Measurements from ENCODE around the gene DNASE1L1. TPM values are rescaled to one million over a fixed set of nuclear protein-coding genes. Genes with fewer than 3 reads are reported as not detected.

DNASE1L1 gene, protein sequence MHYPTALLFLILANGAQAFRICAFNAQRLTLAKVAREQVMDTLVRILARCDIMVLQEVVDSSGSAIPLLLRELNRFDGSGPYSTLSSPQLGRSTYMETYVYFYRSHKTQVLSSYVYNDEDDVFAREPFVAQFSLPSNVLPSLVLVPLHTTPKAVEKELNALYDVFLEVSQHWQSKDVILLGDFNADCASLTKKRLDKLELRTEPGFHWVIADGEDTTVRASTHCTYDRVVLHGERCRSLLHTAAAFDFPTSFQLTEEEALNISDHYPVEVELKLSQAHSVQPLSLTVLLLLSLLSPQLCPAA
- 26.1 to 33.5 TPM (median 29.3 TPM) in 5 replicates for total RNA-seq (2022; extraction: Qiagen RNA extraction; ENCODE audit: low read depth)

DNA sequence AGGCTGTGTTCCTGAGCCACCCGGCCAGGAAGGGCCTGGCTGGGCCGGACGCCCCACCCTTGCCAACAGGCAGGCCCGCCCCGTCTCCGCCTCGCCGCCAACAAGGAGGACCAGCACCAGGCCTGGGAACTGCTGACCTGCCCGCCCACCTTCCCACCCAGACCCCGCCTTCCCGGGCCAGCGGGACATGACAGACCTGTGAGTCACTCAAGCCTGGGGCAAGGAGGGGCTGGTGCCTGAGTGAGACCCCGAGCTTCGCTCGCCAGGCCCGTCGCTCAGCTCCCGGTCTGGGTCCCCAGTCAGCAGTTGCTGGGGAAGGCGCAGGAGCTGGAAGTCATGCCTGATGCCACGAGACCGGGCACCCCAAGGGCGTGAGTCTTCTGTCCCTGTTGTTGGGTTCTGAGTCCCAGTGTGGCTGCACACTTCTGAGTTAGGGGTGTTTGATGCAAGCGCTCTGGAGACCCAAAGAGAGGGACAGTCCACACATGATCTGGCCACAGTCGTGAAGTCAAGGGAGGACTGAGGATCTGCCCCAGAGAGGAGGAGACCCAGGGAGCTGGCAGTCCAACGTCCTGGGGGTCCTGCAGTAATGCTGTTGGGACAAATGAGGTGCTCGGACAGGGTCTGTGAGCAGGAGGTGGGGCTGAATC, at the start of gene DNASE1L1:
Gene DNASE1L1 (minus strand): TSS at position 33 of the 650 bp plus-strand sequence. CDS start 3,686 bp downstream, outside the sequence.

DNA sequence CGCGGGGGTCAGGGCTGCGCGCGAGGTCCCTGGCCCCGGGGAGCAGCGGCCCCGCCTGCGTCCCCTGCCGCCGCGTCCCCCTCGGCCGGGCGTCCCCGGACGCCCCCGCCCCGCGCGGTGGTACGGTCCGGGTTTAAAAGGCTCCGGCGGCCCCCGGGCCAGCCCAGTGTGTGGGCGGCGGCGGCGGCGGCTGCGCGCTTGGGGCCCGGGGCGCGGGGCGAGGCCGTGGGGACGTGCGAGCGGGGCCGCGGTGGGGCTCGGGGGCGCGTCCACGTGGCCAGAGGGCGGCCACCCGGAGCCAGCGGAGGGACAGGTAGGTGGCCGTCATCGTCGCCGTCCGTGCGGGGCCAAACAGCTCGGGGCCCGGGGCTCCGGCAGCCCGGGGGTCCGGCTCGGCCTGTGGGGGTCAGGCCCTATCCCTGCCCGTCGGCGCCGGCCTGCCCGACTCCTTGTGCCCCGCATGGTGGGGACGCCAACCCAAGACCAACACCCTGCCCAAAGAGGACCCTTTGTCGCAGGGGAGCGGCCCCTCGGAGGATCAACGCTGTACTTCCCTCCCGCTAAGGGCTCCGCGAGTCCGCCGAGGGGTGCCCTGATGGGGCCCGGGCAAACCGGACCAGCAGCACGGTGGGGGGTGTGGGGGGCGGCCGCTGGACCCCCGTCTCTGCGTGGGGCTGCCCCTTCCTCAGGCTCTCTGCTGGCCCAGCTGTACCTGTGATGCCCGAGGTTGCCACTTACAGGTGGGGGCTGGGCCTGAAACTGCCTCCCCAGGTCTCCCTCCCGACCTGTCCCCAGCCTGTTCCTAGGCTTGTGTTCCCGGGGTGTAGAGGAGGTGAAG, 49.3 kb upstream of the DNASE1L1 start, which contains the start of gene PLXNA3:
Gene PLXNA3 (plus strand): TSS at position 166 of the 838 bp plus-strand sequence. CDS start 1,903 bp downstream, outside the sequence.

DNA sequence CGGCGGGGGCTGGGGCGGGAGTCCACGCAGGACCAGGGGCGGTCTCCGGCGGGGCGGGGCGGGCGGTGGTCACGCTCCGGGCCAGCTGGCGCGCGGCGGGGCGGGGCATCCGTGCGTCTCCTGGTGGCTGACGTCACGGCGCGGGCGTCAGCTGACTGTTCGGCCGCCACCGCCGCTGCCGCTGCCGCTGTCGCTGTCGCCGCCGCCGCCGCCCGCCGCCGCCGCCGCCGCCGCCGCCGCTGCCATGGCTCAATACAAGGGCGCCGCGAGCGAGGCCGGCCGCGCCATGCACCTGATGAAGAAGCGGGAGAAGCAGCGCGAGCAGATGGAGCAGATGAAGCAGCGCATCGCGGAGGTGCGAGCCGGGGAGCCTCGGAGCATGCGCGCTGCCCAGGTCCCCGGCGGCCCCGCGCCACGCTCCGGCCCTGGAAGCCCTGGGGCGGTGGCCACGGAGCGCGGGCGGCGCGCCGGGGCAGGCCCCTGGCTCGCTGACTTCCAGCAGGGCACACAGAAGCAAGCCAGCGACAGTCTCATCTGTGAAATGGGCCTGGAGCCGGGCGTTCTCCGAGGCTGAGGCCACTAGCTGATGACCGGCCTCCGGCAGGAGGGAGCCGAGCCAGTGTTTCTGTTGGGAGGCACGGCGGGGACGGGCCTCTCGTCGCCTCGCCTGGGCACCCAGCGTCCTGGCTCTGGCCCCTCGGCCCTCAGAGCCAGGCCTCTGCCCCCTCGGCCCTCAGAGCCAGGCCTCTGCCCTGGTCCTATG, 35.1 kb upstream of the DNASE1L1 start, which contains the start of gene FAM50A:
Gene FAM50A (plus strand): TSS at position 150 of the 763 bp plus-strand sequence. CDS start 95 bp downstream, at position 245.

DNA sequence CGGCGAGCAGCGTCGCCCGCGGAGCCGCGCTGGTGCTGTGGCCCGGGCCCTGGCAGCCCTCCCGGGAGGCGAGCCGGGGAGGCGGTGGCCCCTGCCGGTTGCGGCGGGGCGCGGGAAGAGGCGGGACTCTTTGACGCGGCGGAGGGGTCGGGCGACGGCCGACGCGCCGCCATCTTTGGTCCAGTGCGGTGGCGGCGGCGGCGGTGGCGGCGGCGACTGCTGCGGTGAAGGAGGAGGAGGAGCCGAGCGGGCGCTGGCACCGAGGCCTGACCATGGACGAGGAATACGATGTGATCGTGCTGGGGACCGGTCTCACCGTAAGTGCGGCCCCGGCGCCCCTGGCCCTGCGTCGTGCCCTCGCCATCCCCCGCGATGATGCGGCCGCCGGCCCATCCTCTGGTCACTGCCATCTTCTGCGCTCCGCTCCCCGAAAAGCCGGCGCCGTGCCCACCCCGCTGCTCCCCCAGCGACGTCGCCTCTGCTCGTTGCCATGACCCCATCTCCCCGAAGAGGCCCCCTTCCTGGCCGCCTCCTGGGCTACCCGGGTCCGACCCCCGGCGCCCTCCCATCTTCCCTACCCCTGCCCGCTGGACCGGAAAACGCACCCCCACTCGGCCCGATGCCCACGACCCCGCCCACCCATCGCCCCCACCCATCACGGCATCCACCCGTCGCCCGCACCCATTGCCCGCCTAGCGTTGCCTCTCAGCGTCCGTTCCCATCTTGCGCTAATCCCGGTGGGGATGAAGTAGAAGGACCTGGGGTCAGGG, 28.1 kb upstream of the DNASE1L1 start, which contains the start of gene GDI1:
Gene GDI1 (plus strand): TSS at position 172 of the 770 bp plus-strand sequence. CDS start 101 bp downstream, at position 273.

DNA sequence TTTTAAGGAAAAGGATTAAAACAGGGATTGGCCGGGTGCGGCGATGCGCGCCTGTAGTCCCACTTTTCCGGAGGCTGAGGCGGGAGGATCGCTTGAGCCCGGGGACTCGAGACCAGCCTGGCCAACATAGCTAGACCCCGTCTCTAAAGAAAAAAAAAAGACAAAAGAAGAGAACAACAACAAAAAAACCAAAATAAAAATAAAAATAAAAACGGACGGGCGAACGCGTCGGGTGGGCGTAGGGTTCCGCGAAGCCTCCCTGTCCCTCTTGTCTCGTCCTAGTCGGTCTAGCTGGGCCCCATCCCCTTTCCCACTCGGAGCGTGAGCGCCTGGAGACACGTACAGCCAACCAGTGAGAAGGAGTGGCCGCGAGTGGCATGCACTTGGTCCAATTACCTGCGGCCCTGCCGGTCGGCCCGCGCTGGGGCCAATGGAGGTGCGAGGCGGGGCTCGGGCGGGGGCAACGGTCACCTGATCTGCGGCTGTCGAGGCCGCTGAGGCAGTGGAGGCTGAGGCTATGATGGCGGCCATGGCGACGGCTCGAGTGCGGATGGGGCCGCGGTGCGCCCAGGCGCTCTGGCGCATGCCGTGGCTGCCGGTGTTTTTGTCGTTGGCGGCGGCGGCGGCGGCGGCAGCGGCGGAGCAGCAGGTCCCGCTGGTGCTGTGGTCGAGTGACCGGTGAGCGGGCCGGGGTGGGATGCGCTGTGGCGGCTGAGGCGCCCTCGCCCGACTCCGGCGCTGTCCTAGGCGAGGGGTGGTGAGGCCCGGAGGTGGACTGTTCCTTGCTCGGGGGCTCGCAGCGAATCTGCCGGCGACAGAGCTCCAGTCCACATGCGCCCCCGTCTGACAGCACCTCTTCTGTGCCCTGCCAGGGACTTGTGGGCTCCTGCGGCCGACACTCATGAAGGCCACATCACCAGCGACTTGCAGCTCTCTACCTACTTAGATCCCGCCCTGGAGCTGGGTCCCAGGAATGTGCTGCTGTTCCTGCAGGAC, 19.4 kb upstream of the DNASE1L1 start, which contains the start of gene ATP6AP1:
Gene ATP6AP1 (plus strand): TSS at position 502 of the 996 bp plus-strand sequence. CDS start 16 bp downstream, at position 518.

DNA sequence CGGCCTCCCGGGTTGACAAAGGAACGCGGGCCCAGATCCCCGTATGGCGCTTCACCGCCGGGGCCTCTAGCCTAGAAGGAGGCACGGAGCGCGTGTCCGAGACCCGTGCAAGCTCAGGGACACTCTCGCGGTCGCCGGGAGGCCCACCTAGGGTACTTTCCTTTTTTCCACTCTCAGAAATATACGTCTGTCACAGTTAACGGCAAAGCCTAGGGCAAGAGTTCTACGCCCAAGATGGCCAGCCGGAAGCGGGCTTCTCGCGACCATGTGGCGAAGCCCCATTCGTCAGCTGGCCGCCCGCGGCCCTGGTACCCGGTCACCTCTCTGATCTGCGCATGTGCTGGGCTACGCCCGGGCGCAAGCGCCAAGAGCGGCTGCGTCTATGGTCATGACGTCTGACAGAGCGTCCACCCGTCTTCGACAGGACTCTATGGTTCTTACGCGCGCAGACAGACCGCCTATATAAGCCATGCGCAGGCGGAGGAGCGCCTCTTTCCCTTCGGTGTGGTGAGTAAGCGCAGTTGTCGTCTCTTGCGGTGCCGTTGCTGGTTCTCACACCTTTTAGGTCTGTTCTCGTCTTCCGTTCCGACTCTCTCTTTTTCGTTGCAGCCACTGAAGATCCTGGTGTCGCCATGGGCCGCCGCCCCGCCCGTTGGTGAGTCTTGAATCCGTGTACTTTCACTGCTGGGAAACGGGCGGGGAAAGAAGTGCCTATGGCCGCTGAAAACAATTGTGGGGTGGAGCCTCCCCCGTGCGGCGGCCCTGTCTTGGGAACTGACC, 11.0 kb downstream of the DNASE1L1 start, which contains the start of gene RPL10:
Gene RPL10 (plus strand): TSS at position 490 of the 780 bp plus-strand sequence. CDS start 143 bp downstream, at position 633.

DNA sequence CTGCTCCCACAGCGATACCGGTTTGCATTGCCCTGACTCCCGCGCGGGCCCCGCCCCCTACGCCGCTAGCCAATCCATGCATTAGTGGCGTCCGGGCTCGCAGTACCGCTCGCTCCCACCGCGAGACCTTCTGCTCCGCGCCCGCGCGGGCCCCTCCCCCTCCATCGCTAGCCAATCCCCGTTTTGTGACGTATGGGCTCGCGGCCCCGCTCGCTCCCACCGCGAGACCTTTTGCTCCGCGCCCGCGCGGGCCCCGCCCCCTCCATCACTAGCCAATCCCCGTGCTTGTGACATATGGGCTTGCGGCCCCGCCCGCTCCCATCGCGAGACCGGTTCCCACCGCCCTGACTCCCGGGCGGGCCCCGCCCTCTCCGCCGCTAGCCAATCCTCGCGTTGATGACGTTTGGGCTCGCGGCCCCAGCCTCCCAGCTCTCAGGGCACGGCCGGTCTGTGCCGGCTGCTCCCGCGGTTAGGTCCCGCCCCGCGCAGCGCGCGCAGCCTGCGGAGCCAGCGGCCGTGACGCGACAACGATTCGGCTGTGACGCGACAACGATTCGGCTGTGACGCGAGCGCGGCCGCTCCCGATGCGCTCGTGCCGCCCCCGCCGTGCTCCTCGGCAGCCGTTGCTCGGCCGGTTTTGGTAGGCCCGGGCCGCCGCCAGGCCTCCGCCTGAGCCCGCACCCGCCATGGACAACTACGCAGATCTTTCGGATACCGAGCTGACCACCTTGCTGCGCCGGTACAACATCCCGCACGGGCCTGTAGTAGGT, 30.1 kb downstream of the DNASE1L1 start, which contains the start of gene EMD:
Gene EMD (plus strand): TSS at position 497 of the 770 bp plus-strand sequence. CDS start 190 bp downstream, at position 687.

DNA sequence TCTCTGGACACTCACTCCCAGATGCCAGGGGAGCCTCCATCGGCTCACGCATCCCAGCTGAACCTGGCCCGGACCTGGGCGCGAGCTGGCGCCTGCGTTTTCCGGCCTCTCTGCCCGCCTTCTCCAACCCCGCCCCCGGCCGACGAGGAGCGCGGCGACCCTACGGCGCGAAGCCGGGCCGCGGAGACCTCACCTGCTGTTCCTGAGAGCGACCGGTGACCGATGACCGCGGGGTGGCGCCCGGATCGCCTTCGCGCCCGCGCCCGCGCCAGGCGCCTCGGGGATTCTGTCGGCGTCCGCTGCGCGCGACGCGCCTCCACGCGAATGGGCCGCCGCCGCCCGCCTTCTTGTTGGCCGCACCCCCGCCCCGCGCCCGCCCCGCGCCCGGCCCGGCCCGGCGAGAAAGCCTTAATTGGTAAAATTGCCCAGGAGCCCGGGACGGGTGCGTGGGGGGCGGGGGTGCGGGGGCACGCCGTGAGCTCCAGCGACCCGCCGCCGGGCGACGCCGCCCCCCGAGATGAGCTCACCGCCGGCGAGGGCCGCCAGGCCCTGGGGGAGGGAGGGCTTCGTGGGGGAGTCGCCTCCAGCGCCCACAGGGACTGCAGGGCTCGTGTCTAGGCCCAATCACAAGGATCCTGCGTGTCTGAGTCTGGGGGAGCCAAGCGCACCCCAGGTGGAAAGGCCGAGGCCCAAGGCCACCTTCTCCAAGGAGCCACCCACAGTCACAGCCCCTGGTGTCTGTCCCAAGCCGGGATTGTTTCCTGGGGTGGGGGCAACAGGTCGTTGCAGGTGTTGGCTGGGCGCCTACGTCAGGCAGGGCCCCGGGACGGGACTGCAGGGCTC, 34.5 kb downstream of the DNASE1L1 start, which contains the start of gene FLNA:
Gene FLNA (minus strand): TSS at position 322 of the 843 bp plus-strand sequence. CDS start 3,389 bp downstream, outside the sequence.

Other genes starting within 250 kb of the DNASE1L1 start
- not detected in 5 replicates for gene OPN1MW, start 226.7 kb downstream of the DNASE1L1 start, total RNA-seq (2022; extraction: Qiagen RNA extraction; ENCODE audit: low read depth)
- not detected in 5 replicates for gene OPN1MW2, start 189.5 kb downstream of the DNASE1L1 start, total RNA-seq (2022; extraction: Qiagen RNA extraction; ENCODE audit: low read depth)
- gene OPN1MW3, start 151.7 kb downstream of the DNASE1L1 start, total RNA-seq (2022; extraction: Qiagen RNA extraction; ENCODE audit: low read depth) = not detected in 5 replicates
- gene TEX28, start 114.1 kb downstream of the DNASE1L1 start, total RNA-seq (2022; extraction: Qiagen RNA extraction; ENCODE audit: low read depth) = 0.09 TPM in 1 of 5 replicates, not detected in the others
- gene TKTL1, start 113.5 kb downstream of the DNASE1L1 start, total RNA-seq (2022; extraction: Qiagen RNA extraction; ENCODE audit: low read depth) = 0.10 to 0.19 TPM (median 0.17 TPM) in 3 of 5 replicates, not detected in the others
- gene FLNA, start 34.6 kb downstream of the DNASE1L1 start, total RNA-seq (2022; extraction: Qiagen RNA extraction; ENCODE audit: low read depth) = 1,320 to 1,681 TPM (median 1,555 TPM) in 5 replicates
- 115 to 162 TPM (median 151 TPM) in 5 replicates for gene EMD, start 30.0 kb downstream of the DNASE1L1 start, total RNA-seq (2022; extraction: Qiagen RNA extraction; ENCODE audit: low read depth)
- 5,224 to 6,204 TPM (median 5,426 TPM) in 5 replicates for gene RPL10, start 10.9 kb downstream of the DNASE1L1 start, total RNA-seq (2022; extraction: Qiagen RNA extraction; ENCODE audit: low read depth)
- 32.2 to 40.3 TPM (median 37.1 TPM) in 5 replicates for gene TAFAZZIN, start 2.3 kb upstream of the DNASE1L1 start, total RNA-seq (2022; extraction: Qiagen RNA extraction; ENCODE audit: low read depth)
- 81.6 to 108 TPM (median 104 TPM) in 5 replicates for gene ATP6AP1, start 19.4 kb upstream of the DNASE1L1 start, total RNA-seq (2022; extraction: Qiagen RNA extraction; ENCODE audit: low read depth)
- gene GDI1, start 27.9 kb upstream of the DNASE1L1 start, total RNA-seq (2022; extraction: Qiagen RNA extraction; ENCODE audit: low read depth) = 89.4 to 105 TPM (median 103 TPM) in 5 replicates
- gene FAM50A, start 34.9 kb upstream of the DNASE1L1 start, total RNA-seq (2022; extraction: Qiagen RNA extraction; ENCODE audit: low read depth) = 92.4 to 124 TPM (median 106 TPM) in 5 replicates
- gene PLXNA3, start 49.0 kb upstream of the DNASE1L1 start, total RNA-seq (2022; extraction: Qiagen RNA extraction; ENCODE audit: low read depth) = 10.8 to 15.6 TPM (median 11.8 TPM) in 5 replicates
- gene LAGE3, start 70.0 kb upstream of the DNASE1L1 start, total RNA-seq (2022; extraction: Qiagen RNA extraction; ENCODE audit: low read depth) = 57.7 to 70.9 TPM (median 68.2 TPM) in 5 replicates
- 64.7 to 72.3 TPM (median 68.9 TPM) in 5 replicates for gene UBL4A, start 77.4 kb upstream of the DNASE1L1 start, total RNA-seq (2022; extraction: Qiagen RNA extraction; ENCODE audit: low read depth)
- 29.7 to 41.5 TPM (median 40.1 TPM) in 5 replicates for gene SLC10A3, start 81.4 kb upstream of the DNASE1L1 start, total RNA-seq (2022; extraction: Qiagen RNA extraction; ENCODE audit: low read depth)
- gene FAM3A, start 107.0 kb upstream of the DNASE1L1 start, total RNA-seq (2022; extraction: Qiagen RNA extraction; ENCODE audit: low read depth) = 32.9 to 47.3 TPM (median 45.3 TPM) in 5 replicates
- 1,331 to 1,547 TPM (median 1,449 TPM) in 5 replicates for gene G6PD, start 137.6 kb upstream of the DNASE1L1 start, total RNA-seq (2022; extraction: Qiagen RNA extraction; ENCODE audit: low read depth)
- 35.2 to 42.9 TPM (median 41.7 TPM) in 5 replicates for gene IKBKG, start 138.4 kb upstream of the DNASE1L1 start, total RNA-seq (2022; extraction: Qiagen RNA extraction; ENCODE audit: low read depth)
- not detected in 5 replicates for gene CTAG1A, start 175.9 kb upstream of the DNASE1L1 start, total RNA-seq (2022; extraction: Qiagen RNA extraction; ENCODE audit: low read depth)
- gene CTAG1B, start 210.0 kb upstream of the DNASE1L1 start, total RNA-seq (2022; extraction: Qiagen RNA extraction; ENCODE audit: low read depth) = not detected in 5 replicates
- gene CTAG2, start 244.3 kb upstream of the DNASE1L1 start, total RNA-seq (2022; extraction: Qiagen RNA extraction; ENCODE audit: low read depth) = not detected in 5 replicates